Breast epithelium (tissue), 3 donors: ENCODE measurements around the gene GPC6.

Experiments
- CTCF ChIP-seq, 3 donors: fragments of 450-650 bp; IDR thresholded peaks; one replicate each; pipeline ENCODE4 v1.5.1; 2016 to 2017; ENCODE audit warnings: antibody characterized with exemption in 3 of 3, mild to moderate bottlenecking in 3 of 3, moderate library complexity in 3 of 3
- POLR2A ChIP-seq: fragments of 450-650 bp; IDR thresholded peaks from one replicate; pipeline ENCODE4 v1.6.1; 2016; ENCODE audit warnings: antibody characterized with exemption, mild to moderate bottlenecking, moderate library complexity
- POLR2AphosphoS5 ChIP-seq, 3 donors: sonication (generic); formaldehyde crosslinking; IDR thresholded peaks; one replicate each; pipeline ENCODE4 v1.6.1; 2017; ENCODE audit warnings: antibody characterized with exemption in 3 of 3

GRCh38 chr13:93466502-93467036 lies 240.0 kb downstream of the GPC6 start:
- TF ChIP-seq POLR2A (no peak), CTCF (IDR thresholded peaks at IDR 0.05) (no peak), POLR2AphosphoS5 (IDR thresholded peaks at IDR 0.05) (no peak)
